SK-N-SH treated with all-trans-retinoic acid at 6 μM for 48 hours (cell line): ENCODE data around the gene ACSM3.
"Not testable (repeated sequence)": the region's sequence is repeated elsewhere in the genome, so short reads cannot be mapped to it uniquely, and the experiment has no call there.

Experiments used
- ARNTL ChIP-seq: fragments of 450-650 bp; formaldehyde crosslinking; IDR thresholded peaks from 2 replicates; pipeline ENCODE4 v1.5.0; 2020; ENCODE audit warnings: low read depth, mild to moderate bottlenecking, moderate library complexity, borderline replicate concordance
- BACH2 ChIP-seq: fragments of 250-450 bp; sonication (Bioruptor Pico); IDR thresholded peaks from 2 replicates; pipeline ENCODE4 v1.9.0; 2021; ENCODE audit warnings: mild to moderate bottlenecking, borderline replicate concordance
- CSDC2 ChIP-seq: fragments of 250-450 bp; sonication (Bioruptor Pico); IDR thresholded peaks from 2 replicates; pipeline ENCODE4 v1.5.0; 2020; ENCODE audit warnings: mild to moderate bottlenecking, moderate library complexity
- OSR1 ChIP-seq: fragments of 250-450 bp; sonication (Bioruptor Pico); IDR thresholded peaks from 2 replicates; pipeline ENCODE4 v1.8.0; 2022; ENCODE audit warnings: moderate library complexity, mild to moderate bottlenecking, inconsistent platforms
- RARB ChIP-seq: fragments of 250-450 bp; sonication (Bioruptor Pico); IDR thresholded peaks from 2 replicates; pipeline ENCODE4 v1.8.0; 2021; ENCODE audit warnings: mild to moderate bottlenecking, moderate library complexity
- TCF4 ChIP-seq: fragments of 250-450 bp; sonication (Bioruptor Pico); IDR thresholded peaks from 2 replicates; pipeline ENCODE4 v1.8.0; 2021; ENCODE audit warnings: mild to moderate bottlenecking, moderate library complexity, borderline replicate concordance
- TOX ChIP-seq: fragments of 250-450 bp; sonication (Bioruptor Pico); IDR thresholded peaks from 2 replicates; pipeline ENCODE4 v1.8.0; 2021; ENCODE audit warnings: mild to moderate bottlenecking, moderate library complexity, borderline replicate concordance
- ZFP3 ChIP-seq: fragments of 250-450 bp; sonication (Bioruptor Pico); IDR thresholded peaks from 2 replicates; pipeline ENCODE4 v1.5.0; 2020; ENCODE audit warnings: mild to moderate bottlenecking, moderate library complexity
- ZFP30 ChIP-seq: fragments of 450-650 bp; formaldehyde crosslinking; IDR thresholded peaks from 2 replicates; pipeline ENCODE4 v1.5.0; 2022; ENCODE audit warnings: mild to moderate bottlenecking, moderate library complexity
- TF ChIP-seq, protein P1 (sequence below): fragments of 250-450 bp; sonication (Bioruptor Pico); IDR thresholded peaks from 2 replicates; pipeline ENCODE4 v1.5.1; 2020; ENCODE audit warnings: low read depth, mild to moderate bottlenecking, moderate library complexity
- TF ChIP-seq, protein P2 (sequence below): fragments of 250-450 bp; sonication (Bioruptor Pico); IDR thresholded peaks from 2 replicates; pipeline ENCODE4 v1.8.0; 2020; ENCODE audit warnings: mild to moderate bottlenecking, moderate library complexity, borderline replicate concordance

DNA sequence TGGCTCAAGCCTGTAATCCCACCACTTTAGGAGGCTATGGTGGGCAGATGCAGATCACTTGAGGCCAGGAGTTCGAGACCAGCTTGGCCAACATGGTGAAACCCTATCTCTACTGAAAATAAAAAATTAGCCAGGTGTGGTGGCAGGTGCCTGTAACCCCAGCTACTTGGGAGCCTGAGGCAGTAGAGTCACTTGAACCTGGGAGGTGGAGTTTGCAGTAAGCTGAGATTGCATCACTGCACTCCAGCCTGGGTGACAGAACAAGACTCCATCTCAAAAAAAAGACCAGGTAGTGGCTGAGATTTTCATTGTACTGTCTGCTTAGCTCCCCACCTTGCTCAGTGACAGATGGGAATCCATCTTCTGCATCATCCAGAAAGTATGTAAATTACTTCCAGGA is 634 bp downstream of the ACSM3 start:
- not testable (repeated sequence) for TF ChIP-seq TCF4 (CRISPR knock-in tag); ZFP3 (CRISPR knock-in tag); ZFP30 (CRISPR knock-in tag); ARNTL; OSR1 (CRISPR knock-in tag); CSDC2 (CRISPR knock-in tag); RARB (CRISPR knock-in tag); TOX (CRISPR knock-in tag); BACH2 (CRISPR knock-in tag)
- TF ChIP-seq, protein P1, sequence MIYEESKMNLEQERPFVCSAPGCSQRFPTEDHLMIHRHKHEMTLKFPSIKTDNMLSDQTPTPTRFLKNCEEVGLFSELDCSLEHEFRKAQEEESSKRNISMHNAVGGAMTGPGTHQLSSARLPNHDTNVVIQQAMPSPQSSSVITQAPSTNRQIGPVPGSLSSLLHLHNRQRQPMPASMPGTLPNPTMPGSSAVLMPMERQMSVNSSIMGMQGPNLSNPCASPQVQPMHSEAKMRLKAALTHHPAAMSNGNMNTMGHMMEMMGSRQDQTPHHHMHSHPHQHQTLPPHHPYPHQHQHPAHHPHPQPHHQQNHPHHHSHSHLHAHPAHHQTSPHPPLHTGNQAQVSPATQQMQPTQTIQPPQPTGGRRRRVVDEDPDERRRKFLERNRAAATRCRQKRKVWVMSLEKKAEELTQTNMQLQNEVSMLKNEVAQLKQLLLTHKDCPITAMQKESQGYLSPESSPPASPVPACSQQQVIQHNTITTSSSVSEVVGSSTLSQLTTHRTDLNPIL: not testable (repeated sequence)
- TF ChIP-seq, protein P2, sequence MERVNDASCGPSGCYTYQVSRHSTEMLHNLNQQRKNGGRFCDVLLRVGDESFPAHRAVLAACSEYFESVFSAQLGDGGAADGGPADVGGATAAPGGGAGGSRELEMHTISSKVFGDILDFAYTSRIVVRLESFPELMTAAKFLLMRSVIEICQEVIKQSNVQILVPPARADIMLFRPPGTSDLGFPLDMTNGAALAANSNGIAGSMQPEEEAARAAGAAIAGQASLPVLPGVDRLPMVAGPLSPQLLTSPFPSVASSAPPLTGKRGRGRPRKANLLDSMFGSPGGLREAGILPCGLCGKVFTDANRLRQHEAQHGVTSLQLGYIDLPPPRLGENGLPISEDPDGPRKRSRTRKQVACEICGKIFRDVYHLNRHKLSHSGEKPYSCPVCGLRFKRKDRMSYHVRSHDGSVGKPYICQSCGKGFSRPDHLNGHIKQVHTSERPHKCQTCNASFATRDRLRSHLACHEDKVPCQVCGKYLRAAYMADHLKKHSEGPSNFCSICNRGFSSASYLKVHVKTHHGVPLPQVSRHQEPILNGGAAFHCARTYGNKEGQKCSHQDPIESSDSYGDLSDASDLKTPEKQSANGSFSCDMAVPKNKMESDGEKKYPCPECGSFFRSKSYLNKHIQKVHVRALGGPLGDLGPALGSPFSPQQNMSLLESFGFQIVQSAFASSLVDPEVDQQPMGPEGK (CRISPR knock-in tag): not testable (repeated sequence)
